SIG-M5 treated with dmso at 0.1 percent for 504 hours (cell line): ENCODE results near the gene IRF2.
A peak's percentile ranks its signal among the peaks of the same experiment; 100 is the strongest.

ENCODE experiments used
- DNase-seq: peaks from one replicate; lab custom pipeline; 2025; ENCODE audit not compliant: unreplicated experiment; lab: John Stamatoyannopoulos, UW

IRF2 gene

GRCh38 chr4:184474263-184475095 lies at the start of gene IRF2:
Gene IRF2, minus strand, starts transcription at chr4:184474550. Its CDS starts 45,486 bp downstream, at chr4:184429064.
- DNase-seq: peak; percentile 93

GRCh38 chr4:184515606-184516005 lies 41.3 kb upstream of the IRF2 start:
- no peak for DNase-seq

GRCh38 chr4:184514121-184514988 lies 40.0 kb upstream of the IRF2 start:
- DNase-seq: peak; percentile 91

GRCh38 chr4:184513802-184514120 lies 39.4 kb upstream of the IRF2 start:
- DNase-seq: no peak

- no peak for DNase-seq
These were observed 36.8 kb upstream of the IRF2 start for GRCh38 chr4:184511156-184511555.

- peak; percentile 90 for DNase-seq
These were observed 36.1 kb upstream of the IRF2 start for GRCh38 chr4:184510401-184510800.

GRCh38 chr4:184506527-184507121 lies 32.3 kb upstream of the IRF2 start:
- peak; percentile 51 for DNase-seq

- no peak for DNase-seq
These were observed 30.0 kb upstream of the IRF2 start for GRCh38 chr4:184504385-184504784.

GRCh38 chr4:184503869-184504300 lies 29.5 kb upstream of the IRF2 start:
- DNase-seq: no peak

- DNase-seq: no peak
These were observed 26.6 kb upstream of the IRF2 start for GRCh38 chr4:184500748-184501589.

- no peak for DNase-seq
These were observed 25.6 kb upstream of the IRF2 start for GRCh38 chr4:184499996-184500395.

GRCh38 chr4:184498598-184498997 lies 24.2 kb upstream of the IRF2 start:
- DNase-seq: no peak

GRCh38 chr4:184489771-184490170 lies 15.4 kb upstream of the IRF2 start:
- DNase-seq: no peak

GRCh38 chr4:184487503-184487902 lies 13.2 kb upstream of the IRF2 start:
- no peak for DNase-seq

- no peak for DNase-seq
These were observed 10.9 kb upstream of the IRF2 start for GRCh38 chr4:184485279-184485678.

GRCh38 chr4:184481544-184481943 lies 7.2 kb upstream of the IRF2 start:
- DNase-seq: no peak

- DNase-seq: peak; percentile 57
These were observed 5.2 kb upstream of the IRF2 start for GRCh38 chr4:184479516-184479950.

GRCh38 chr4:184477201-184477999 lies 3.0 kb upstream of the IRF2 start:
- DNase-seq: no peak

- DNase-seq: no peak
These were observed 2.3 kb upstream of the IRF2 start for GRCh38 chr4:184476695-184477094.

- DNase-seq: peak; percentile 22
These were observed 1.1 kb upstream of the IRF2 start for GRCh38 chr4:184475498-184475897.
